ENCODE results near the gene MOB3A.

MOB3A gene

GRCh38 chr19:2062389-2062729 lies 33.8 kb downstream of the MOB3A start:
- peak overlapping the region; percentile 95 for H3K27ac ChIP-seq (replicated peaks; ENCODE audit: low read length)
- peaks cover 23 to 30% of the 10 kb centered on the region in 2 donors for H3K4me1 ChIP-seq (ENCODE audit: control insufficient read depth in 2 of 2, insufficient read depth in 1 of 2, low read depth in 1 of 2, low read length in 2 of 2)
- peak overlapping the region in 1 of 2 donors; percentile 58 for H3K4me3 ChIP-seq (ENCODE audit: low read length in 2 of 2)

GRCh38 chr19:2061495-2062388 lies 34.4 kb downstream of the MOB3A start:
- no CpG with 5 or more reads among the region's 50 CpGs for WGBS, 2 donors (ENCODE audit: extremely low coverage in 2 of 2, insufficient read length in 2 of 2, insufficient replicate concordance in 1 of 2)
- Histone ChIP-seq H4K8ac (ENCODE audit: low read depth, low read length) (no peak overlapping the region), H3K23ac (ENCODE audit: low read depth, low read length, poor library complexity) (peak overlapping the region; percentile 92), H3K27me3 (ENCODE audit: control insufficient read depth in 3 of 3, insufficient read depth in 3 of 3, low read depth in 1 of 3, low read length in 3 of 3) (no peaks in the 10 kb centered on the region), H3K9ac (ENCODE audit: low read depth, low read length, poor library complexity) (peak overlapping the region; percentile 93), H3K4ac (ENCODE audit: low read length) (peak overlapping the region; percentile 98), H3K14ac (ENCODE audit: low read length) (peak overlapping the region; percentile 95), H2BK15ac (ENCODE audit: low read length) (peak overlapping the region; percentile 91), H3K79me1 (ENCODE audit: low read depth, low read length) (peaks cover 5% of the 10 kb centered on the region), H3K9me3 (replicated peaks in 1 of 2; ENCODE audit: control insufficient read depth in 2 of 2, insufficient read depth in 1 of 2, low read depth in 1 of 2, low read length in 2 of 2) (no peaks in the 10 kb centered on the region), H2AK5ac (ENCODE audit: low read depth, low read length) (peak overlapping the region; percentile 98), H2BK120ac (ENCODE audit: low read depth, low read length) (peak overlapping the region; percentile 92), H3K18ac (ENCODE audit: low read length) (peak overlapping the region; percentile 99), H2AFZ (ENCODE audit: low read length) (peak overlapping the region; percentile 80), H3K4me1 (ENCODE audit: control insufficient read depth in 2 of 2, insufficient read depth in 1 of 2, low read depth in 1 of 2, low read length in 2 of 2) (peaks cover 23 to 32% of the 10 kb centered on the region in 2 donors), H3K27ac (replicated peaks; ENCODE audit: low read length) (peak overlapping the region; percentile 99), H3K4me2 (ENCODE audit: insufficient read depth, low read length, poor library complexity, severe bottlenecking) (peak overlapping the region; percentile 73), H4K91ac (ENCODE audit: low read depth, low read length, poor library complexity) (peak overlapping the region; percentile 80), H2BK12ac (ENCODE audit: low read length) (peak overlapping the region; percentile 69), H3K36me3 (replicated peaks in 1 of 2; ENCODE audit: control insufficient read depth in 2 of 2, insufficient read depth in 2 of 2, low read length in 2 of 2) (no peaks in the 10 kb centered on the region), H3K4me3 (ENCODE audit: low read length in 2 of 2) (peak overlapping the region; percentile 60 to 84), H2BK5ac (ENCODE audit: low read length) (peak overlapping the region; percentile 99)
- DNase-seq (ENCODE audit: low spot score), result peak; percentile 99

More at GRCh38 chr19:2062389-2062729, 33.8 kb downstream of the MOB3A start:
- no peak overlapping the region for H2AFZ ChIP-seq (ENCODE audit: low read length)
- H3K18ac ChIP-seq (ENCODE audit: low read length), result peak overlapping the region; percentile 99
- H2BK120ac ChIP-seq (ENCODE audit: low read depth, low read length), result peak overlapping the region; percentile 92
- peak overlapping the region; percentile 80 for H4K91ac ChIP-seq (ENCODE audit: low read depth, low read length, poor library complexity)
- H2BK5ac ChIP-seq (ENCODE audit: low read length), result peak overlapping the region; percentile 99
- no peak overlapping the region for H4K8ac ChIP-seq (ENCODE audit: low read depth, low read length)
- peaks cover 5% of the 10 kb centered on the region for H3K79me1 ChIP-seq (ENCODE audit: low read depth, low read length)
- no peaks in the 10 kb centered on the region for H3K9me3 ChIP-seq (replicated peaks in 1 of 2; ENCODE audit: control insufficient read depth in 2 of 2, insufficient read depth in 1 of 2, low read depth in 1 of 2, low read length in 2 of 2)
- peak overlapping the region; percentile 98 for H3K4ac ChIP-seq (ENCODE audit: low read length)
- H3K36me3 ChIP-seq (replicated peaks in 1 of 2; ENCODE audit: control insufficient read depth in 2 of 2, insufficient read depth in 2 of 2, low read length in 2 of 2), result no peaks in the 10 kb centered on the region
- H3K23ac ChIP-seq (ENCODE audit: low read depth, low read length, poor library complexity), result peak overlapping the region; percentile 92
- H3K27me3 ChIP-seq (ENCODE audit: control insufficient read depth in 3 of 3, insufficient read depth in 3 of 3, low read depth in 1 of 3, low read length in 3 of 3), result no peaks in the 10 kb centered on the region
- H2BK12ac ChIP-seq (ENCODE audit: low read length), result peak overlapping the region; percentile 69
- H3K4me2 ChIP-seq (ENCODE audit: insufficient read depth, low read length, poor library complexity, severe bottlenecking), result peak overlapping the region; percentile 73
- DNase-seq (ENCODE audit: low spot score), result no peak
- peak overlapping the region; percentile 93 for H3K9ac ChIP-seq (ENCODE audit: low read depth, low read length, poor library complexity)
- no CpG with 5 or more reads among the region's 10 CpGs for WGBS, 2 donors (ENCODE audit: extremely low coverage in 2 of 2, insufficient read length in 2 of 2, insufficient replicate concordance in 1 of 2)
- H2BK15ac ChIP-seq (ENCODE audit: low read length), result peak overlapping the region; percentile 91
- peak overlapping the region; percentile 98 for H2AK5ac ChIP-seq (ENCODE audit: low read depth, low read length)
- H3K14ac ChIP-seq (ENCODE audit: low read length), result peak overlapping the region; percentile 95

- Histone ChIP-seq H3K36me3 (replicated peaks in 1 of 2; ENCODE audit: control insufficient read depth in 2 of 2, insufficient read depth in 2 of 2, low read length in 2 of 2) (no peaks in the 10 kb centered on the region), H3K18ac (ENCODE audit: low read length) (peak overlapping the region; percentile 97), H4K91ac (ENCODE audit: low read depth, low read length, poor library complexity) (peak overlapping the region; percentile 38), H2BK12ac (ENCODE audit: low read length) (peak overlapping the region; percentile 46), H3K4me1 (ENCODE audit: control insufficient read depth in 2 of 2, insufficient read depth in 1 of 2, low read depth in 1 of 2, low read length in 2 of 2) (peaks cover 28 to 38% of the 10 kb centered on the region in 2 donors), H3K4me2 (ENCODE audit: insufficient read depth, low read length, poor library complexity, severe bottlenecking) (peak overlapping the region; percentile 71), H3K79me1 (ENCODE audit: low read depth, low read length) (peaks cover 5% of the 10 kb centered on the region), H3K4me3 (ENCODE audit: low read length in 2 of 2) (peak overlapping the region; percentile 60 to 80), H2AFZ (ENCODE audit: low read length) (peak overlapping the region; percentile 80), H3K27ac (replicated peaks; ENCODE audit: low read length) (peak overlapping the region; percentile 99), H3K14ac (ENCODE audit: low read length) (peak overlapping the region; percentile 79), H2AK5ac (ENCODE audit: low read depth, low read length) (peak overlapping the region; percentile 99), H4K8ac (ENCODE audit: low read depth, low read length) (no peak overlapping the region), H3K27me3 (ENCODE audit: control insufficient read depth in 3 of 3, insufficient read depth in 3 of 3, low read depth in 1 of 3, low read length in 3 of 3) (no peaks in the 10 kb centered on the region), H2BK120ac (ENCODE audit: low read depth, low read length) (no peak overlapping the region), H2BK5ac (ENCODE audit: low read length) (peak overlapping the region; percentile 96), H3K9me3 (replicated peaks in 1 of 2; ENCODE audit: control insufficient read depth in 2 of 2, insufficient read depth in 1 of 2, low read depth in 1 of 2, low read length in 2 of 2) (no peaks in the 10 kb centered on the region), H3K9ac (ENCODE audit: low read depth, low read length, poor library complexity) (peak overlapping the region; percentile 76), H3K4ac (ENCODE audit: low read length) (no peak overlapping the region), H2BK15ac (ENCODE audit: low read length) (peak overlapping the region; percentile 91), H3K23ac (ENCODE audit: low read depth, low read length, poor library complexity) (peak overlapping the region; percentile 63)
- no peak for DNase-seq (ENCODE audit: low spot score)
- WGBS, 2 donors (ENCODE audit: extremely low coverage in 2 of 2, insufficient read length in 2 of 2, insufficient replicate concordance in 1 of 2), result no CpG with 5 or more reads among the region's 55 CpGs
These were observed 35.1 kb downstream of the MOB3A start for GRCh38 chr19:2060884-2061494.

Data from neuronal stem cell (in vitro differentiated cells).